NT2/D1 (cell line): ENCODE measurements around the gene SLC30A9.

Experiments used
- DNase-seq: peaks from one replicate; pipeline ENCODE4 v3.0.0-alpha.2; 2011; ENCODE audit warnings: low read depth, low spot score
- H3K27me3 ChIP-seq: 2 replicates; pipeline ENCODE4 v1.6.0; 2011; ENCODE audit warnings: mild to moderate bottlenecking; ENCODE audit not compliant: insufficient read length, insufficient read depth
- H3K36me3 ChIP-seq: 2 replicates; pipeline ENCODE4 v1.6.1; 2011; ENCODE audit warnings: mild to moderate bottlenecking, low read length, mixed read lengths; ENCODE audit not compliant: insufficient read depth, insufficient read length
- H3K4me1 ChIP-seq: 2 replicates; pipeline ENCODE4 v1.5.1; 2011; ENCODE audit not compliant: insufficient read depth, insufficient read length
- H3K4me3 ChIP-seq: 2 replicates; pipeline ENCODE4 v1.5.1; 2011; ENCODE audit warnings: low read depth; ENCODE audit not compliant: insufficient read length
- H3K9ac ChIP-seq: 2 replicates; pipeline ENCODE4 v1.6.0; 2011; ENCODE audit warnings: low read depth; ENCODE audit not compliant: insufficient read length
- H3K9me3 ChIP-seq: 2 replicates; pipeline ENCODE4 v1.5.1; 2011; ENCODE audit warnings: mild to moderate bottlenecking, low read length; ENCODE audit not compliant: insufficient read depth
- SUZ12 ChIP-seq: IDR thresholded peaks from 2 replicates; pipeline ENCODE4 v1.6.1; 2011; ENCODE audit not compliant: insufficient read length, insufficient read depth; ENCODE audit errors: extremely low read depth
- YY1 ChIP-seq: IDR thresholded peaks from 2 replicates; pipeline ENCODE4 v1.6.1; 2011; ENCODE audit not compliant: insufficient read length, insufficient read depth
- ZNF274 ChIP-seq: IDR thresholded peaks from 2 replicates; pipeline ENCODE4 v1.6.1; 2011; ENCODE audit warnings: mild to moderate bottlenecking, low read depth, low read length

The SLC30A9 gene

DNA sequence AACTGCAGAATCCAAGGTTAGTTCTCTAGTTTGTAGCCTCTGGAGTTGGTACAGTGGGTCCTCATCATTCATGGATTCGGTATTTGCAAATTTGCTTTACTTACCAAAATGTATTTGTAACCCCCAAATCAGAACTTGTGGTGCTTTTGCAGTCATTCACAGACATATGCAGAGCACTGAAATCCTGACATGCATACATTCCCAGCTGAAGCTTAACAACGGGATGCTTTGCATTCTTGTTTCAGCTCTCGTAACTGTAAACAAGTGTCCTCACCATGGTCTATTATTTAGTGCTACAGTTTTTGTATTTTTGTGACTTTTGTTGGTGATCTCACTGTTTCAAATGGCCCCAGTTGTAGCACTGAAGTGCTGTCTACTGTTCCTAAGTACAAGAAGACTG, 146.0 kb downstream of the SLC30A9 start:
- H3K36me3 ChIP-seq = no peaks in the 10 kb centered on the region

More for the DNA sequence above, 146.0 kb downstream of the SLC30A9 start:
- no peak overlapping the region for H3K9ac ChIP-seq
- H3K4me1 ChIP-seq = peaks cover 3% of the 10 kb centered on the region
- peaks cover 5% of the 10 kb centered on the region; the same call in 1 of the 2 replicates for H3K9me3 ChIP-seq
- TF ChIP-seq ZNF274 (no peak), YY1 (no peak), SUZ12 (no peak)
- no peak overlapping the region for H3K4me3 ChIP-seq
- H3K27me3 ChIP-seq = no peaks in the 10 kb centered on the region
- no peak for DNase-seq
